Activated T-helper 1 cell treated with anti-CD3 and anti-CD28 coated beads, Interleukin-2, amount 50 U/mL, for 16 hours (primary cell): ENCODE data around the gene EPHA2.

ENCODE experiments used
- DNase-seq, 2 donors: peaks; one replicate each; pipeline ENCODE4 v3.0.0-alpha.2; 2020; ENCODE audit warnings: low read depth in 1 of 2, low spot score in 1 of 2

The EPHA2 gene

GRCh38 chr1:16076031-16076864 is 79.6 kb downstream of the EPHA2 start:
- no peak for DNase-seq

- DNase-seq: no peak
These were observed 80.4 kb downstream of the EPHA2 start for GRCh38 chr1:16075337-16076030.
